K562 (cell line): ENCODE results near the gene TSGA10. TPM values are rescaled to one million over a fixed set of nuclear protein-coding genes. Genes with fewer than 3 reads are reported as not detected.

ENCODE experiments used
- CBX8 ChIP-seq: fragments of 200-600 bp; sonication (generic); IDR thresholded peaks from 2 replicates; pipeline ENCODE4 v1.6.1; 2012; ENCODE audit warnings: borderline replicate concordance, mixed run types, low read depth, mild to moderate bottlenecking, moderate library complexity, mixed read lengths, low read length, control low read depth, inconsistent platforms; ENCODE audit not compliant: poor library complexity, severe bottlenecking; ENCODE audit errors: extremely low read depth
- ETS2 ChIP-seq: IDR thresholded peaks from 2 replicates; pipeline ENCODE4 v1.6.1; 2016; ENCODE audit warnings: borderline replicate concordance, missing genetic modification characterization, mild to moderate bottlenecking, moderate library complexity, missing compliant biosample characterization; ENCODE audit not compliant: poor library complexity, severe bottlenecking
- ETV6 ChIP-seq, 3 experiments: fragments of 150-350 bp in 1 of 3; sonication (generic) in 1 of 3; formaldehyde crosslinking in 1 of 3; IDR thresholded peaks; 2 replicates each; pipeline versions ENCODE4 v1.6.1 to v1.8.0; 2014 to 2022; ENCODE audit warnings: borderline replicate concordance in 2 of 3, low read depth in 2 of 3, antibody characterized with exemption in 1 of 3, low read length in 1 of 3, mild to moderate bottlenecking in 1 of 3, missing genetic modification reagents in 1 of 3
- GABPA ChIP-seq: fragments of 200-800 bp; sonication (Bioruptor generic); conservative IDR thresholded peaks from 2 replicates; pipeline ENCODE4 v1.6.1; 2016; ENCODE audit warnings: low read depth, missing genetic modification characterization, missing compliant biosample characterization
- GTF2A2 ChIP-seq: IDR thresholded peaks from 2 replicates; pipeline ENCODE4 v1.6.1; 2016; ENCODE audit warnings: mild to moderate bottlenecking, missing genetic modification characterization, missing compliant biosample characterization
- GTF2F1 ChIP-seq: IDR thresholded peaks from 2 replicates; pipeline ENCODE4 v1.6.1; 2011; ENCODE audit warnings: low read depth, low read length, improper control_type of control experiment
- HNRNPUL1 ChIP-seq: fragments of 200-400 bp; formaldehyde crosslinking; IDR thresholded peaks from 2 replicates; pipeline ENCODE4 v1.6.1; 2017; ENCODE audit warnings: low read length
- ID3 ChIP-seq, 2 experiments: fragments of 250-450 bp in 1 of 2; fragments of 450-650 bp in 1 of 2; sonication (Bioruptor Pico) in 1 of 2; IDR thresholded peaks; 2 replicates each; pipeline versions ENCODE4 v1.6.1 to v1.8.0; 2016 to 2021; ENCODE audit warnings: mild to moderate bottlenecking in 2 of 2, moderate library complexity in 2 of 2, missing compliant biosample characterization in 1 of 2, missing genetic modification characterization in 1 of 2
- KAT2B ChIP-seq: IDR thresholded peaks from one replicate; pipeline ENCODE4 v1.6.1; 2012; ENCODE audit warnings: low read depth, mild to moderate bottlenecking, control low read depth, inconsistent platforms, low read length, moderate library complexity
- L3MBTL2 ChIP-seq: fragments of 450-650 bp; IDR thresholded peaks from 2 replicates; pipeline ENCODE4 v1.6.1; 2016; ENCODE audit warnings: mild to moderate bottlenecking, moderate library complexity
- NKRF ChIP-seq: fragments of 450-650 bp; IDR thresholded peaks from 2 replicates; pipeline ENCODE4 v1.6.1; 2016; ENCODE audit warnings: borderline replicate concordance
- PTBP1 ChIP-seq: fragments of 200-400 bp; formaldehyde crosslinking; IDR thresholded peaks from 2 replicates; pipeline ENCODE4 v1.6.1; 2017; ENCODE audit warnings: low read depth, low read length
- SRSF1 ChIP-seq: fragments of 200-400 bp; formaldehyde crosslinking; IDR thresholded peaks from 2 replicates; pipeline ENCODE4 v1.6.1; 2017; ENCODE audit warnings: mild to moderate bottlenecking, low read depth, low read length, moderate library complexity
- TCF3 ChIP-seq: sonication (generic); formaldehyde crosslinking; IDR thresholded peaks from 2 replicates; pipeline ENCODE4 v1.4.0; 2020; ENCODE audit warnings: mild to moderate bottlenecking, missing genetic modification reagents
- XRCC5 ChIP-seq: fragments of 200-400 bp; formaldehyde crosslinking; IDR thresholded peaks from 2 replicates; pipeline ENCODE4 v1.6.1; 2017; ENCODE audit warnings: low read depth, mild to moderate bottlenecking, low read length
- ZC3H8 ChIP-seq: fragments of 450-650 bp; IDR thresholded peaks from 2 replicates; pipeline ENCODE4 v1.6.1; 2017
- ZNF3 ChIP-seq: fragments of 250-450 bp; sonication (Bioruptor Pico); IDR thresholded peaks from 2 replicates; pipeline ENCODE4 v1.5.0; 2021; ENCODE audit warnings: mild to moderate bottlenecking, moderate library complexity
- ZNF316 ChIP-seq: fragments of 450-650 bp; IDR thresholded peaks from 2 replicates; pipeline ENCODE4 v1.6.1; 2016
- ZNF699 ChIP-seq: fragments of 250-450 bp; sonication (Bioruptor Pico); IDR thresholded peaks from 2 replicates; pipeline ENCODE4 v1.8.0; 2021; ENCODE audit warnings: mild to moderate bottlenecking, moderate library complexity; ENCODE audit not compliant: insufficient replicate concordance
- polyA plus RNA-seq, 8 experiments: library from polyadenylated mRNA; depleted of rRNA in 4 of 8; stranded (reverse) in 5 of 8; unstranded in 3 of 8; fragments of >200 nt; fragmentation: Nextera tagmentation in 2 of 8; fragmentation: Illumina TruSeq in 1 of 8; extraction: Ambion mirVana in 2 of 8; extraction: Trizol in 1 of 8; gene quantifications; 2 replicates each; pipeline versions ENCODE4 v1.2.1 to v1.2.3, GENCODE V29; 2011 to 2014; ENCODE audit warnings: inconsistent platforms in 1 of 8, missing spikeins in 1 of 8
- total RNA-seq, 7 experiments: library from RNA; depleted of rRNA in 6 of 7; stranded (reverse); fragments of >200 nt in 6 of 7; fragmentation: Illumina TruSeq in 2 of 7; extraction: Trizol in 2 of 7; gene quantifications; 2 replicates each; pipeline versions ENCODE4 v1.2.1 to v1.2.3, GENCODE V29; 2011 to 2021; ENCODE audit warnings: low replicate concordance in 1 of 7
- TF ChIP-seq, protein P1 (sequence below): fragments of 250-450 bp; sonication (Bioruptor Pico); IDR thresholded peaks from 2 replicates; pipeline ENCODE4 v1.8.0; 2021; ENCODE audit warnings: moderate library complexity, mild to moderate bottlenecking, inconsistent platforms
- TF ChIP-seq, protein P2 (sequence below): fragments of 450-650 bp; IDR thresholded peaks from 2 replicates; pipeline ENCODE4 v1.6.1; 2017; ENCODE audit warnings: mild to moderate bottlenecking, moderate library complexity

TSGA10 gene
- total and polyA plus RNA-seq, 9 of the 15 experiments (the other 6 are each of a cell fraction or from before 2014, with no cell fraction given): 2.1 to 11.3 (median 3.2) TPM

DNA sequence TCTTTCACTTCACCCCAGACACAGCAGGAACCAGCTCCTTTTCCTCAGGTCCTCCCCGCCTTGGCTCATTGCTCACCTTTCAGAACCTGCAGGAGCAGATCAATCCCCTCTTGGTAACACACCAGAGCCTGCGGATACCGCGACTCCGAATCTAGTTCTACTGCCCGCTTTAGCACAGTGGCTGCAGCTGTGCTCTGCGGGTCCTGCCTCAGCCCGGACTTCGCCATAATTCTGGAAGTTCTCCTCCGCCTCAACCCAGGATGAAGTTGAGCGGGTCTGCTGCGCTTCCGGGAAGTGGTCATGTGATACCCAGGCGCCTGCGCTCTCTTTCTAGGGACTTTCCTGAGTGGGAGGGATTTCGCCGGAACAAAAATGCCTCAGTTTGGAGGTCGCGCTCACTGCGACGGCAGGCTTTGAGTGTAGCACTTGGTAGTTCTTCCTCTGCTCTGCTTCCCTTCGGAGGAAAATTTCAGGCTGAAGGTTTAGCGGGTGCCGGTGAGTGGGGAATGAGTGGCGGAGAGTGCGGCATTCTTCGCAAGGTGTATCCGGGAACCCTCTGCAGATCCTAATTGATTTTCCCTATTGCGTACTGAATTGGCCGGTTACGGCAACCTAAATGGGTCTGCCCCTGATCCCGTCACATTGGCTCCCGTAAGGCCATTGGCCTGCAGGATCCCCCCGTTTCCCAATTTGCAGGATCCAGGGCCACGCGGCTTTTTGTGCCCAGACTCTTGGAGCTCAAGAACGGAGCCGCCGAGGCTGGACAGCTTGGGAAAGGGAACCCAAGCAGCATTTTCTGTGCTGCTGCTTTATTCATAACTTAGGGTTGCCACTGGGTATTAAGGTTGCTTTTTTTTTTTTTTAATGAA lies 26.2 kb upstream of the TSGA10 start, which contains the start of the genes MITD1 and MRPL30 (continued):
- TF ChIP-seq CBX8 (no peak), NKRF (peak; percentile 90), XRCC5 (peak; percentile 98), ID3 (CRISPR knock-in tag; IDR thresholded peaks at IDR 0.05) (no peak), ID3 (tag; IDR thresholded peaks at IDR 0.05) (no peak), L3MBTL2 (peak; percentile 72), GTF2F1 (peak; percentile 90; the same call in 1 of the 2 replicates), ZNF316 (no peak), GABPA (peak; percentile 97), TCF3 (CRISPR knock-in tag) (no peak), PTBP1 (no peak), SRSF1 (no peak), ETV6 (IDR thresholded peaks at IDR 0.05; ENCODE audit: borderline replicate concordance in 1 of 2, low read depth in 2 of 2, low read length in 1 of 2) (peak; percentile 95), ETV6 (CRISPR knock-in tag; IDR thresholded peaks at IDR 0.05; ENCODE audit: borderline replicate concordance) (no peak), ZNF3 (CRISPR knock-in tag) (no peak), HNRNPUL1 (no peak), ZNF699 (CRISPR knock-in tag) (no peak), ZC3H8 (no peak), GTF2A2 (tag) (peak; percentile 82), ETS2 (tag) (no peak), KAT2B (no peak)
- TF ChIP-seq, protein P1, sequence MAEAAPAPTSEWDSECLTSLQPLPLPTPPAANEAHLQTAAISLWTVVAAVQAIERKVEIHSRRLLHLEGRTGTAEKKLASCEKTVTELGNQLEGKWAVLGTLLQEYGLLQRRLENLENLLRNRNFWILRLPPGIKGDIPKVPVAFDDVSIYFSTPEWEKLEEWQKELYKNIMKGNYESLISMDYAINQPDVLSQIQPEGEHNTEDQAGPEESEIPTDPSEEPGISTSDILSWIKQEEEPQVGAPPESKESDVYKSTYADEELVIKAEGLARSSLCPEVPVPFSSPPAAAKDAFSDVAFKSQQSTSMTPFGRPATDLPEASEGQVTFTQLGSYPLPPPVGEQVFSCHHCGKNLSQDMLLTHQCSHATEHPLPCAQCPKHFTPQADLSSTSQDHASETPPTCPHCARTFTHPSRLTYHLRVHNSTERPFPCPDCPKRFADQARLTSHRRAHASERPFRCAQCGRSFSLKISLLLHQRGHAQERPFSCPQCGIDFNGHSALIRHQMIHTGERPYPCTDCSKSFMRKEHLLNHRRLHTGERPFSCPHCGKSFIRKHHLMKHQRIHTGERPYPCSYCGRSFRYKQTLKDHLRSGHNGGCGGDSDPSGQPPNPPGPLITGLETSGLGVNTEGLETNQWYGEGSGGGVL (CRISPR knock-in tag): no peak
- TF ChIP-seq, protein P2, sequence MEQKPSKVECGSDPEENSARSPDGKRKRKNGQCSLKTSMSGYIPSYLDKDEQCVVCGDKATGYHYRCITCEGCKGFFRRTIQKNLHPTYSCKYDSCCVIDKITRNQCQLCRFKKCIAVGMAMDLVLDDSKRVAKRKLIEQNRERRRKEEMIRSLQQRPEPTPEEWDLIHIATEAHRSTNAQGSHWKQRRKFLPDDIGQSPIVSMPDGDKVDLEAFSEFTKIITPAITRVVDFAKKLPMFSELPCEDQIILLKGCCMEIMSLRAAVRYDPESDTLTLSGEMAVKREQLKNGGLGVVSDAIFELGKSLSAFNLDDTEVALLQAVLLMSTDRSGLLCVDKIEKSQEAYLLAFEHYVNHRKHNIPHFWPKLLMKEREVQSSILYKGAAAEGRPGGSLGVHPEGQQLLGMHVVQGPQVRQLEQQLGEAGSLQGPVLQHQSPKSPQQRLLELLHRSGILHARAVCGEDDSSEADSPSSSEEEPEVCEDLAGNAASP: no peak
